Panc1 (cell line): Measurements from ENCODE around the gene PCNT. TPM values are rescaled to one million over a fixed set of nuclear protein-coding genes. Genes with fewer than 3 reads are reported as not detected.

Source experiments
- ATAC-seq: fragments of 200-7000 bp; cut with Tn5 transposase; 2 replicates; pipeline ENCODE4 v1.9.1; 2020; ENCODE audit warnings: mild to moderate bottlenecking, moderate library complexity
- BruUV-seq: library from RNA; stranded (reverse); fragments of 400-500 nt; replicated peaks from 2 replicates; lab custom pipeline; 2021; lab: Mats Ljungman, UMichigan
- CTCF ChIA-PET: fragments of 300-600 bp; sonication (Branson Sonifier 250); formaldehyde crosslinking; loops from one replicate; lab custom pipeline; 2022; ENCODE audit warnings: antibody characterized with exemption; lab: Charles Lee
- POLR2A ChIA-PET: fragments of 300-600 bp; sonication (Branson Sonifier 250); formaldehyde crosslinking; loops from one replicate; lab custom pipeline; 2022; ENCODE audit warnings: antibody characterized with exemption; lab: Charles Lee
- DNase-seq: peaks from one replicate; pipeline ENCODE4 v3.0.0-alpha.2; 2010; ENCODE audit warnings: low read depth, low spot score
- H3K27ac ChIP-seq: 2 replicates; pipeline ENCODE4 v1.5.1; 2011; ENCODE audit warnings: mild to moderate bottlenecking, low read length, inconsistent platforms
- H3K27me3 ChIP-seq: fragments of 200-500 bp; sonication (Bioruptor generic); 2 replicates; pipeline ENCODE4 v1.6.0; 2014; ENCODE audit warnings: low read length, inconsistent platforms; ENCODE audit not compliant: control insufficient read depth, insufficient read depth
- H3K36me3 ChIP-seq: fragments of 200-500 bp; sonication (Bioruptor generic); 2 replicates; pipeline ENCODE4 v1.5.1; 2014; ENCODE audit warnings: inconsistent platforms, mild to moderate bottlenecking, low read length, moderate library complexity; ENCODE audit not compliant: control insufficient read depth, insufficient read depth
- H3K4me1 ChIP-seq: 2 replicates; pipeline ENCODE4 v1.5.1; 2011; ENCODE audit warnings: inconsistent platforms, mild to moderate bottlenecking, low read length, moderate library complexity; ENCODE audit not compliant: control insufficient read depth, insufficient read depth
- H3K4me3 ChIP-seq, 2 experiments: 2 replicates each; pipeline ENCODE4 v1.5.1; 2011 to 2012; ENCODE audit warnings: low read depth in 2 of 2, low read length in 2 of 2, mild to moderate bottlenecking in 2 of 2, inconsistent platforms in 1 of 2, moderate library complexity in 1 of 2
- H3K9me3 ChIP-seq: fragments of 200-500 bp; sonication (Bioruptor generic); 2 replicates; pipeline ENCODE4 v1.5.1; 2014; ENCODE audit warnings: low read depth, mild to moderate bottlenecking, inconsistent platforms, low read length, moderate library complexity; ENCODE audit not compliant: control insufficient read depth, insufficient read depth
- CTCF ChIP-seq: fragments of 450-650 bp; IDR thresholded peaks from 2 replicates; pipeline ENCODE4 v1.5.1; 2017; ENCODE audit warnings: mild to moderate bottlenecking
- POLR2AphosphoS5 ChIP-seq: IDR thresholded peaks from 2 replicates; pipeline ENCODE4 v1.6.1; 2012; ENCODE audit warnings: mild to moderate bottlenecking, low read depth, low read length, moderate library complexity
- REST ChIP-seq, 2 experiments: IDR thresholded peaks; 2 replicates each; pipeline ENCODE4 v1.6.1; 2011 to 2012; ENCODE audit warnings: low read depth in 2 of 2, control low read depth in 1 of 2, low read length in 1 of 2, mild to moderate bottlenecking in 1 of 2, moderate library complexity in 1 of 2; ENCODE audit not compliant: insufficient read depth in 1 of 2
- SIN3A ChIP-seq: IDR thresholded peaks from 2 replicates; pipeline ENCODE4 v1.6.1; 2012; ENCODE audit warnings: low read depth, mild to moderate bottlenecking, low read length, moderate library complexity, borderline replicate concordance; ENCODE audit not compliant: insufficient read depth
- TCF7L2 ChIP-seq: IDR thresholded peaks from 2 replicates; pipeline ENCODE4 v1.6.1; 2011; ENCODE audit warnings: mild to moderate bottlenecking, low read depth, low read length, inconsistent platforms
- in situ Hi-C: cut with HindIII; loops from 2 replicates; pipeline ENCODE4 v1.10.0; 2016; ENCODE audit warnings: low sequenced_read_pairs, low pct_unique_long_range_greater_than_20kb
- intact Hi-C: fragments of 100-400 bp; cut with micrococcal nuclease; formaldehyde crosslinking; loops from one replicate; pipeline ENCODE4 v1.10.0; 2022; ENCODE audit not compliant: unreplicated experiment
- total RNA-seq: library from RNA; stranded (reverse); gene quantifications from one replicate; pipeline ENCODE4 v1.2.1, GENCODE V29; 2021; ENCODE audit not compliant: unreplicated experiment

PCNT gene
- total RNA-seq, 1 experiment from 2014 or later: 44.3 TPM

- CTCF ChIA-PET: no interaction called here
- Histone ChIP-seq H3K27ac (no peak overlapping the region), H3K4me3 (no peak overlapping the region), H3K27me3 (no peaks in the 10 kb centered on the region), H3K36me3 (no peaks in the 10 kb centered on the region), H3K9me3 (no peaks in the 10 kb centered on the region), H3K4me1 (no peaks in the 10 kb centered on the region)
- POLR2A ChIA-PET: no interaction called here
- no TSS peak for BruUV-seq
- TF ChIP-seq TCF7L2 (no peak), SIN3A (no peak), REST (IDR thresholded peaks at IDR 0.05; ENCODE audit: insufficient read depth in 1 of 2, low read depth in 2 of 2, low read length in 1 of 2) (no peak), CTCF (no peak), POLR2AphosphoS5 (no peak)
- intact Hi-C loops (no loop called here), in situ Hi-C loops (no loop called here)
- DNase-seq: no peak
- ATAC-seq: no peak
These were observed 22.2 kb upstream of the PCNT start for GRCh38 chr21:46301759-46302158.

GRCh38 chr21:46304437-46304836 is 19.5 kb upstream of the PCNT start:
- no peak for DNase-seq
- no peak overlapping the region for H3K27ac ChIP-seq
- CTCF ChIA-PET: no interaction called here
- POLR2A ChIA-PET: no interaction called here
- H3K4me1 ChIP-seq: no peaks in the 10 kb centered on the region
- TF ChIP-seq TCF7L2: no peak
- TF ChIP-seq POLR2AphosphoS5: no peak
- no peak for TF ChIP-seq REST (IDR thresholded peaks at IDR 0.05; ENCODE audit: insufficient read depth in 1 of 2, low read depth in 2 of 2, low read length in 1 of 2)
- BruUV-seq: no TSS peak
- no peaks in the 10 kb centered on the region for H3K36me3 ChIP-seq
- intact Hi-C loops: no loop called here
- no peaks in the 10 kb centered on the region for H3K9me3 ChIP-seq
- in situ Hi-C loops: no loop called here
- no peak overlapping the region for H3K4me3 ChIP-seq
- no peak for ATAC-seq
- no peaks in the 10 kb centered on the region for H3K27me3 ChIP-seq
